NT2/D1 (cell line): ENCODE results near the gene KCNC1.

ENCODE experiments used
- DNase-seq: peaks from one replicate; pipeline ENCODE4 v3.0.0-alpha.2; 2011; ENCODE audit warnings: low read depth, low spot score
- H3K27me3 ChIP-seq: 2 replicates; pipeline ENCODE4 v1.6.0; 2011; ENCODE audit warnings: mild to moderate bottlenecking; ENCODE audit not compliant: insufficient read length, insufficient read depth
- H3K36me3 ChIP-seq: 2 replicates; pipeline ENCODE4 v1.6.1; 2011; ENCODE audit warnings: mild to moderate bottlenecking, low read length, mixed read lengths; ENCODE audit not compliant: insufficient read depth, insufficient read length
- H3K4me1 ChIP-seq: 2 replicates; pipeline ENCODE4 v1.5.1; 2011; ENCODE audit not compliant: insufficient read depth, insufficient read length
- H3K4me3 ChIP-seq: 2 replicates; pipeline ENCODE4 v1.5.1; 2011; ENCODE audit warnings: low read depth; ENCODE audit not compliant: insufficient read length
- H3K9ac ChIP-seq: 2 replicates; pipeline ENCODE4 v1.6.0; 2011; ENCODE audit warnings: low read depth; ENCODE audit not compliant: insufficient read length
- H3K9me3 ChIP-seq: 2 replicates; pipeline ENCODE4 v1.5.1; 2011; ENCODE audit warnings: mild to moderate bottlenecking, low read length; ENCODE audit not compliant: insufficient read depth
- SUZ12 ChIP-seq: IDR thresholded peaks from 2 replicates; pipeline ENCODE4 v1.6.1; 2011; ENCODE audit not compliant: insufficient read length, insufficient read depth; ENCODE audit errors: extremely low read depth
- YY1 ChIP-seq: IDR thresholded peaks from 2 replicates; pipeline ENCODE4 v1.6.1; 2011; ENCODE audit not compliant: insufficient read length, insufficient read depth
- ZNF274 ChIP-seq: IDR thresholded peaks from 2 replicates; pipeline ENCODE4 v1.6.1; 2011; ENCODE audit warnings: mild to moderate bottlenecking, low read depth, low read length

Gene KCNC1

GRCh38 chr11:17765356-17766072 is 30.9 kb downstream of the KCNC1 start:
- H3K4me3 ChIP-seq: no peak overlapping the region
- H3K36me3 ChIP-seq: no peaks in the 10 kb centered on the region
- H3K9me3 ChIP-seq: no peaks in the 10 kb centered on the region
- H3K4me1 ChIP-seq: peaks cover 5% of the 10 kb centered on the region
- no peak overlapping the region for H3K9ac ChIP-seq
- H3K27me3 ChIP-seq: no peaks in the 10 kb centered on the region
- no peak for TF ChIP-seq YY1
- TF ChIP-seq ZNF274: no peak
- no peak for TF ChIP-seq SUZ12
- DNase-seq: no peak

GRCh38 chr11:17766073-17766359 is 31.4 kb downstream of the KCNC1 start:
- TF ChIP-seq YY1: no peak
- TF ChIP-seq SUZ12: no peak
- TF ChIP-seq ZNF274: no peak
- no peaks in the 10 kb centered on the region for H3K9me3 ChIP-seq
- no peak for DNase-seq
- H3K36me3 ChIP-seq: no peaks in the 10 kb centered on the region
- no peak overlapping the region for H3K9ac ChIP-seq
- H3K4me3 ChIP-seq: no peak overlapping the region
- H3K27me3 ChIP-seq: no peaks in the 10 kb centered on the region
- H3K4me1 ChIP-seq: peaks cover 5% of the 10 kb centered on the region

GRCh38 chr11:17766590-17766989 is 32.0 kb downstream of the KCNC1 start:
- H3K36me3 ChIP-seq: no peaks in the 10 kb centered on the region
- no peak overlapping the region for H3K9ac ChIP-seq
- H3K4me3 ChIP-seq: no peak overlapping the region
- no peak for TF ChIP-seq YY1
- DNase-seq: no peak
- H3K27me3 ChIP-seq: no peaks in the 10 kb centered on the region
- no peaks in the 10 kb centered on the region for H3K9me3 ChIP-seq
- peaks cover 5% of the 10 kb centered on the region for H3K4me1 ChIP-seq

GRCh38 chr11:17767301-17767885 is 32.8 kb downstream of the KCNC1 start:
- Histone ChIP-seq H3K27me3 (no peaks in the 10 kb centered on the region), H3K36me3 (no peaks in the 10 kb centered on the region), H3K9ac (no peak overlapping the region), H3K4me3 (no peak overlapping the region), H3K9me3 (no peaks in the 10 kb centered on the region), H3K4me1 (peaks cover 5% of the 10 kb centered on the region)
- no peak for DNase-seq
- TF ChIP-seq SUZ12: no peak
- no peak for TF ChIP-seq ZNF274
- TF ChIP-seq YY1: no peak

- no peaks in the 10 kb centered on the region for H3K27me3 ChIP-seq
- H3K36me3 ChIP-seq: no peaks in the 10 kb centered on the region
- H3K4me3 ChIP-seq: no peak overlapping the region
- peaks cover 5% of the 10 kb centered on the region for H3K4me1 ChIP-seq
- no peaks in the 10 kb centered on the region for H3K9me3 ChIP-seq
- no peak for DNase-seq
- H3K9ac ChIP-seq: no peak overlapping the region
- TF ChIP-seq ZNF274 (no peak), SUZ12 (no peak), YY1 (no peak)
Observed at GRCh38 chr11:17767914-17768313, 33.3 kb downstream of the KCNC1 start.

- no peak for DNase-seq
- no peak overlapping the region for H3K4me3 ChIP-seq
- no peaks in the 10 kb centered on the region for H3K9me3 ChIP-seq
- H3K4me1 ChIP-seq: peaks cover 5% of the 10 kb centered on the region
- H3K27me3 ChIP-seq: no peaks in the 10 kb centered on the region
- TF ChIP-seq YY1: no peak
- TF ChIP-seq ZNF274: no peak
- TF ChIP-seq SUZ12: no peak
- H3K36me3 ChIP-seq: no peaks in the 10 kb centered on the region
- H3K9ac ChIP-seq: no peak overlapping the region
Observed at GRCh38 chr11:17768547-17768946, 34.0 kb downstream of the KCNC1 start.

GRCh38 chr11:17769218-17769617 is 34.6 kb downstream of the KCNC1 start:
- H3K9ac ChIP-seq: no peak overlapping the region
- DNase-seq: no peak
- no peaks in the 10 kb centered on the region for H3K27me3 ChIP-seq
- H3K4me1 ChIP-seq: peaks cover 5% of the 10 kb centered on the region
- H3K36me3 ChIP-seq: no peaks in the 10 kb centered on the region
- no peak for TF ChIP-seq YY1
- TF ChIP-seq SUZ12: no peak
- TF ChIP-seq ZNF274: no peak
- no peaks in the 10 kb centered on the region for H3K9me3 ChIP-seq
- no peak overlapping the region for H3K4me3 ChIP-seq

- H3K27me3 ChIP-seq: no peaks in the 10 kb centered on the region
- no peak overlapping the region for H3K4me3 ChIP-seq
- H3K4me1 ChIP-seq: peaks cover 5% of the 10 kb centered on the region
- TF ChIP-seq YY1 (no peak), ZNF274 (no peak), SUZ12 (no peak)
- no peak for DNase-seq
- H3K36me3 ChIP-seq: no peaks in the 10 kb centered on the region
- H3K9ac ChIP-seq: no peak overlapping the region
- no peaks in the 10 kb centered on the region for H3K9me3 ChIP-seq
Observed at GRCh38 chr11:17770048-17770652, 35.6 kb downstream of the KCNC1 start.
